ENCODE results near the gene ADARB2. TPM values are rescaled to one million over a fixed set of nuclear protein-coding genes. Genes with fewer than 3 reads are reported as not detected.
A peak's percentile ranks its signal among the peaks of the same experiment; 100 is the strongest.

ADARB2 gene
- polyA plus RNA-seq, 1 of the 3 experiments (the other 2 are of a cell fraction) = not detected

GRCh38 chr10:1716839-1717238 is 20.5 kb downstream of the ADARB2 start:
- no peak overlapping the region for H3K4me2 ChIP-seq
- no peak overlapping the region for H2AFZ ChIP-seq (ENCODE audit: low read depth)

DNA sequence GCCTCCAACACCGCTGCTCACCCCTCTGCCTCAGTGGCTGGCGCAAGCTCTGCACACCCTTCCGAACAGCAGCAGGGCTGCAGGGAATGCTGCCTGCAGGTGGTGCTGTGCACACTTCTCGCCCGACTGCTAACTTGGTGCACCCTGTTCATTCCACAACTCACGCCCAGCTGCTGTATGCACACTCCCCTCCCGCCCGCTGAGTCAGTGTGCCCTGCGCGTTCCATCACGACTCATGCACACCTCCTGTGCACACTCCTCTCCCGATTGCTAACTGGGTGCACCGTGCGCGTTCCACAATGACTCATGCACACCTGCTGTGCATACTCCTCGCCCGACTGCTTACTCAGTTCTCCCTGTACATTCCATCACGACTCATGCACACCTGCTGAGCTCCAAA is 21.5 kb downstream of the ADARB2 start:
- ChIA-PET POLR2A (no interaction called here), CTCF (interaction anchor here (0.7 to 1.6 kb wide), 6 partner anchors 8 to 26 kb away, joined by 3 to 4 read pairs (median 3); no protein-coding TSS in a partner anchor)
- Histone ChIP-seq H3K27ac (ENCODE audit: low read depth in 2 of 2, low read length in 1 of 2) (no peak overlapping the region), H3K79me2 (ENCODE audit: insufficient read depth) (no peaks in the 10 kb centered on the region), H3K9ac (no peak overlapping the region), H3K36me3 (replicated peaks in 1 of 2; ENCODE audit: control insufficient read depth in 1 of 2, insufficient read depth in 2 of 2, low read length in 1 of 2) (no peaks in the 10 kb centered on the region), H3F3A (replicated peaks; ENCODE audit: insufficient read depth) (no peaks in the 10 kb centered on the region), H3K9me3 (no peaks in the 10 kb centered on the region), H3K9me2 (no peaks in the 10 kb centered on the region), H3K4me1 (ENCODE audit: control insufficient read depth in 1 of 2, insufficient read depth in 2 of 2, low read depth in 1 of 2, low read length in 1 of 2) (no peaks in the 10 kb centered on the region; a peak in 1 of 4 replicates), H4K20me1 (ENCODE audit: insufficient read depth) (no peaks in the 10 kb centered on the region), H2AFZ (ENCODE audit: low read depth) (no peak overlapping the region), H3K4me3 (ENCODE audit: low read depth in 2 of 2, low read length in 1 of 2) (no peak overlapping the region), H3K4me2 (no peak overlapping the region), H3K27me3 (ENCODE audit: insufficient read depth) (no peaks in the 10 kb centered on the region)
- no peak for DNase-seq
- 61% methylated on average over 16 of the region's 18 CpGs for WGBS (ENCODE audit: low lambda C conversion rate)
- TF ChIP-seq EZH2phosphoT487 (IDR thresholded peaks at IDR 0.05; ENCODE audit: borderline replicate concordance, low read depth) = no peak
- no peak for TF ChIP-seq ELF1 (IDR thresholded peaks at IDR 0.05)
- TF ChIP-seq RAD21 (IDR thresholded peaks at IDR 0.05; ENCODE audit: low read length) = peak; percentile 46
- peak; percentile 8; the same call in 1 of the 2 replicates for TF ChIP-seq SMC3 (IDR thresholded peaks at IDR 0.05; ENCODE audit: low read depth, low read length)
- no peak for TF ChIP-seq MXI1 (IDR thresholded peaks at IDR 0.05; ENCODE audit: low read depth, low read length)

More at GRCh38 chr10:1716839-1717238, 20.5 kb downstream of the ADARB2 start:
- no peak for TF ChIP-seq NFIC (IDR thresholded peaks at IDR 0.05; ENCODE audit: borderline replicate concordance)
- no peak for TF ChIP-seq EZH2phosphoT487 (IDR thresholded peaks at IDR 0.05; ENCODE audit: borderline replicate concordance, low read depth)
- TF ChIP-seq, protein P1, sequence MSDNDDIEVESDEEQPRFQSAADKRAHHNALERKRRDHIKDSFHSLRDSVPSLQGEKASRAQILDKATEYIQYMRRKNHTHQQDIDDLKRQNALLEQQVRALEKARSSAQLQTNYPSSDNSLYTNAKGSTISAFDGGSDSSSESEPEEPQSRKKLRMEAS (IDR thresholded peaks at IDR 0.05; ENCODE audit: low read depth) = no peak
- no peak for TF ChIP-seq YY1 (IDR thresholded peaks at IDR 0.05; ENCODE audit: low read depth)
- no peak for TF ChIP-seq FOXM1 (IDR thresholded peaks at IDR 0.05; ENCODE audit: low read depth)
- TF ChIP-seq RFX5 (IDR thresholded peaks at IDR 0.05; ENCODE audit: low read length) = no peak
- TF ChIP-seq ZBTB33 (IDR thresholded peaks at IDR 0.05; ENCODE audit: borderline replicate concordance, low read depth) = no peak
- TF ChIP-seq, protein P2, sequence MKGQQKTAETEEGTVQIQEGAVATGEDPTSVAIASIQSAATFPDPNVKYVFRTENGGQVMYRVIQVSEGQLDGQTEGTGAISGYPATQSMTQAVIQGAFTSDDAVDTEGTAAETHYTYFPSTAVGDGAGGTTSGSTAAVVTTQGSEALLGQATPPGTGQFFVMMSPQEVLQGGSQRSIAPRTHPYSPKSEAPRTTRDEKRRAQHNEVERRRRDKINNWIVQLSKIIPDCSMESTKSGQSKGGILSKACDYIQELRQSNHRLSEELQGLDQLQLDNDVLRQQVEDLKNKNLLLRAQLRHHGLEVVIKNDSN (IDR thresholded peaks at IDR 0.05; ENCODE audit: borderline replicate concordance, low read depth) = no peak
- TF ChIP-seq TEAD4 (IDR thresholded peaks at IDR 0.05; ENCODE audit: borderline replicate concordance, insufficient read depth) = no peak
- TF ChIP-seq SIN3A (IDR thresholded peaks at IDR 0.05; ENCODE audit: borderline replicate concordance, low read depth, low read length) = no peak
- TF ChIP-seq ELF1 (IDR thresholded peaks at IDR 0.05) = no peak
- no peak for DNase-seq
- POLR2A ChIA-PET = no interaction called here
- no peaks in the 10 kb centered on the region for H3K27me3 ChIP-seq (ENCODE audit: insufficient read depth)
- H3K27ac ChIP-seq (ENCODE audit: low read depth in 2 of 2, low read length in 1 of 2) = no peak overlapping the region
- no peaks in the 10 kb centered on the region for H4K20me1 ChIP-seq (ENCODE audit: insufficient read depth)
- H3F3A ChIP-seq (replicated peaks; ENCODE audit: insufficient read depth) = no peaks in the 10 kb centered on the region
- H3K4me1 ChIP-seq (ENCODE audit: control insufficient read depth in 1 of 2, insufficient read depth in 2 of 2, low read depth in 1 of 2, low read length in 1 of 2) = no peaks in the 10 kb centered on the region; a peak in 1 of 4 replicates
- CTCF ChIA-PET = interaction anchor here (1.6 kb wide), 1 partner anchor 11 kb away, joined by 3 read pairs; no protein-coding TSS in a partner anchor
- H3K9me3 ChIP-seq = no peaks in the 10 kb centered on the region
- H3K9ac ChIP-seq = no peak overlapping the region
- H3K4me3 ChIP-seq (ENCODE audit: low read depth in 2 of 2, low read length in 1 of 2) = no peak overlapping the region
- H3K36me3 ChIP-seq (replicated peaks in 1 of 2; ENCODE audit: control insufficient read depth in 1 of 2, insufficient read depth in 2 of 2, low read length in 1 of 2) = no peaks in the 10 kb centered on the region
- 44% methylated on average over 4 of the region's 4 CpGs for WGBS (ENCODE audit: low lambda C conversion rate)
- H3K9me2 ChIP-seq = no peaks in the 10 kb centered on the region
- no peaks in the 10 kb centered on the region for H3K79me2 ChIP-seq (ENCODE audit: insufficient read depth)
